K562 (cell line): ENCODE measurements around the gene CERS2. TPM values are rescaled to one million over a fixed set of nuclear protein-coding genes. Genes with fewer than 3 reads are reported as not detected.

Experiments
- ATAC-seq: fragments of 200-7000 bp; cut with Tn5 transposase; 3 replicates; pipeline ENCODE4 v1.9.1; 2020; ENCODE audit warnings: moderate library complexity
- BruUV-seq: library from RNA; stranded (reverse); fragments of 400-500 nt; replicated peaks from 2 replicates; lab custom pipeline; 2021; lab: Mats Ljungman, UMichigan
- CTCF ChIA-PET: fragments of 300-600 bp; formaldehyde crosslinking; extraction: SDS; loops from one replicate; lab custom pipeline; 2021; ENCODE audit warnings: low intra/inter-chr PET ratio; lab: Yijun Ruan, JAX
- POLR2A ChIA-PET: fragments of 300-600, 350-650 bp; sonication (Branson Sonifier 250); formaldehyde crosslinking; extraction: SDS; loops from one replicate; lab custom pipeline; 2021; ENCODE audit warnings: antibody characterized with exemption, inconsistent platforms; lab: Yijun Ruan, JAX
- DNase-seq, 4 experiments: peaks; one replicate each; pipeline versions ENCODE4 v3.0.0 to v3.0.0-alpha.2; 2011 to 2018; ENCODE audit warnings: low spot score in 3 of 4, mixed read lengths in 3 of 4; ENCODE audit errors: extremely low read depth in 1 of 4
- FAIRE-seq: peaks from 2 replicates; lab custom pipeline; 2011; peaks lifted over from hg19 to GRCh38; lab: Jason Lieb, UNC
- H2AFZ ChIP-seq: 2 replicates; pipeline ENCODE4 v1.6.0; 2011; ENCODE audit warnings: low read depth, low read length, control low read depth, inconsistent platforms
- H3K27ac ChIP-seq: fragments of 200-600 bp; 3 replicates; pipeline ENCODE4 v1.8.0; 2011; ENCODE audit warnings: low read depth, mild to moderate bottlenecking, control low read depth, inconsistent platforms, low read length, moderate library complexity, mixed read lengths; ENCODE audit errors: extremely low read depth
- H3K27me3 ChIP-seq, 2 experiments: fragments of 300-600 bp in 1 of 2; 2 replicates in 1 of 2; 3 replicates in 1 of 2; pipeline versions ENCODE4 v1.6.0 to v1.8.0; 2011; ENCODE audit warnings: inconsistent platforms in 2 of 2, low read length in 2 of 2, mild to moderate bottlenecking in 1 of 2, mixed read lengths in 1 of 2, moderate library complexity in 1 of 2; ENCODE audit not compliant: control insufficient read depth in 2 of 2, insufficient read depth in 2 of 2
- H3K36me3 ChIP-seq: fragments of 300-600 bp; 3 replicates; pipeline ENCODE4 v1.8.0; 2011; ENCODE audit warnings: mild to moderate bottlenecking, low read length, inconsistent platforms; ENCODE audit not compliant: control insufficient read depth, insufficient read depth
- H3K4me1 ChIP-seq, 2 experiments: fragments of 200-600 bp in 1 of 2; replicated peaks in 1 of 2; 2 replicates in 1 of 2; 3 replicates in 1 of 2; pipeline versions ENCODE4 v1.5.1 to v1.8.0; 2011; ENCODE audit warnings: inconsistent platforms in 2 of 2, low read length in 2 of 2, mild to moderate bottlenecking in 1 of 2, mixed read lengths in 1 of 2, moderate library complexity in 1 of 2; ENCODE audit not compliant: control insufficient read depth in 2 of 2, insufficient read depth in 2 of 2
- H3K4me2 ChIP-seq: 2 replicates; pipeline ENCODE4 v1.6.1; 2011; ENCODE audit warnings: low read length, control low read depth, inconsistent platforms, mixed read lengths; ENCODE audit not compliant: insufficient read depth
- H3K4me3 ChIP-seq: fragments of 200-600 bp; sonication (generic), shearing (Covaris generic); 2 replicates; pipeline ENCODE4 v1.5.1; 2016; ENCODE audit warnings: control low read depth, inconsistent platforms
- H3K79me2 ChIP-seq: fragments of 200-600 bp; 3 replicates; pipeline ENCODE4 v1.8.0; 2011; ENCODE audit warnings: low read length, inconsistent platforms; ENCODE audit not compliant: control insufficient read depth, insufficient read depth
- H3K9ac ChIP-seq, 2 experiments: 2 replicates each; pipeline versions ENCODE4 v1.6.0 to v1.6.1; 2011; ENCODE audit warnings: low read depth in 2 of 2, low read length in 2 of 2, control low read depth in 1 of 2, inconsistent platforms in 1 of 2, mild to moderate bottlenecking in 1 of 2, mixed read lengths in 1 of 2; ENCODE audit not compliant: insufficient read depth in 1 of 2
- H3K9me1 ChIP-seq: one replicate; pipeline ENCODE4 v1.6.0; 2011; ENCODE audit warnings: inconsistent platforms, mild to moderate bottlenecking, low read length, moderate library complexity; ENCODE audit not compliant: control insufficient read depth, insufficient read depth
- H3K9me3 ChIP-seq: replicated peaks from 2 replicates; pipeline ENCODE4 v1.5.1; 2011; ENCODE audit warnings: low read depth, low read length, inconsistent platforms; ENCODE audit not compliant: control insufficient read depth, insufficient read depth
- H4K20me1 ChIP-seq: replicated peaks from 2 replicates; pipeline ENCODE4 v1.6.1; 2011; ENCODE audit warnings: low read length, inconsistent platforms, mixed read lengths; ENCODE audit not compliant: control insufficient read depth, insufficient read depth
- CCAR2 ChIP-seq: fragments of 200-400 bp; formaldehyde crosslinking; IDR thresholded peaks from 2 replicates; pipeline ENCODE4 v1.6.1; 2017; ENCODE audit warnings: mild to moderate bottlenecking, low read depth, low read length
- CTCFL ChIP-seq: IDR thresholded peaks from 2 replicates; pipeline ENCODE4 v1.6.1; 2011; ENCODE audit warnings: borderline replicate concordance, low read depth, mild to moderate bottlenecking, moderate library complexity, low read length; ENCODE audit not compliant: insufficient read depth, poor library complexity, severe bottlenecking
- POLR2A ChIP-seq: fragments of 450-650 bp; conservative IDR thresholded peaks from 2 replicates; pipeline ENCODE4 v1.6.1; 2016
- POLR2AphosphoS5 ChIP-seq: IDR thresholded peaks from 2 replicates; pipeline ENCODE4 v1.6.1; 2011; ENCODE audit warnings: mild to moderate bottlenecking, low read depth, low read length, moderate library complexity; ENCODE audit not compliant: control insufficient read depth, insufficient read depth
- TGIF2 ChIP-seq: sonication (generic); formaldehyde crosslinking; IDR thresholded peaks from 2 replicates; pipeline ENCODE4 v1.8.1; 2022; ENCODE audit warnings: mild to moderate bottlenecking, missing genetic modification reagents, moderate library complexity
- WGBS: fragments of 100-300 bp; shearing (Covaris generic); methylation state at CpG from one replicate; pipeline ENCODE4 v1.1.6; 2016; ENCODE audit warnings: low coverage, mixed read lengths; ENCODE audit not compliant: insufficient coverage; ENCODE audit errors: missing lambda C conversion rate; 5-methylcytosine and 5-hydroxymethylcytosine counted together
- in situ Hi-C: fragments of 300-500 bp; cut with MboI; formaldehyde crosslinking; loops from 4 replicates; pipeline ENCODE4 v1.15.0; 2018; ENCODE audit warnings: inconsistent platforms, mixed read lengths
- intact Hi-C: fragments of 100-400 bp; cut with micrococcal nuclease; formaldehyde crosslinking; loops from 2 replicates; pipeline ENCODE4 v1.14.2; 2022
- polyA plus RNA-seq, 8 experiments: library from polyadenylated mRNA; depleted of rRNA in 4 of 8; stranded (reverse) in 5 of 8; unstranded in 3 of 8; fragments of >200 nt; fragmentation: Nextera tagmentation in 2 of 8; fragmentation: Illumina TruSeq in 1 of 8; extraction: Ambion mirVana in 2 of 8; extraction: Trizol in 1 of 8; gene quantifications; 2 replicates each; pipeline versions ENCODE4 v1.2.1 to v1.2.3, GENCODE V29; 2011 to 2014; ENCODE audit warnings: inconsistent platforms in 1 of 8, missing spikeins in 1 of 8
- total RNA-seq, 7 experiments: library from RNA; depleted of rRNA in 6 of 7; stranded (reverse); fragments of >200 nt in 6 of 7; fragmentation: Illumina TruSeq in 2 of 7; extraction: Trizol in 2 of 7; gene quantifications; 2 replicates each; pipeline versions ENCODE4 v1.2.1 to v1.2.3, GENCODE V29; 2011 to 2021; ENCODE audit warnings: low replicate concordance in 1 of 7

CERS2 gene
- total and polyA plus RNA-seq, 9 of the 15 experiments (the other 6 are each of a cell fraction or from before 2014, with no cell fraction given) = 23.4 to 295 (median 132) TPM

GRCh38 chr1:150965605-150966004 lies 9.0 kb downstream of the CERS2 start:
- TF ChIP-seq TGIF2 (CRISPR knock-in tag) (no peak), POLR2AphosphoS5 (peak; percentile 12; the same call in 1 of the 2 replicates), POLR2A (0 out of 2 replicates have a peak, but pooled peaks have one; percentile 27), CTCFL (no peak), CCAR2 (no peak)
- ATAC-seq = no peak

More at GRCh38 chr1:150965605-150966004, 9.0 kb downstream of the CERS2 start:
- Histone ChIP-seq H3K36me3 (peaks cover 93% of the 10 kb centered on the region), H2AFZ (no peak overlapping the region), H3K9ac (no peak overlapping the region; a peak in 1 of 4 replicates), H3K4me3 (no peak overlapping the region), H3K79me2 (peaks cover 24% of the 10 kb centered on the region), H3K9me1 (no peaks in the 10 kb centered on the region), H3K4me2 (no peak overlapping the region), H3K27ac (no peak overlapping the region), H3K27me3 (no peaks in the 10 kb centered on the region), H3K4me1 (peaks cover 3 to 7% of the 10 kb centered on the region in 2 experiments; a peak in 4 of 5 replicates), H3K9me3 (no peaks in the 10 kb centered on the region), H4K20me1 (peaks cover 13% of the 10 kb centered on the region)
- in situ Hi-C loops (no loop called here), intact Hi-C loops (no loop called here)
- ChIA-PET POLR2A (interaction anchor here (1.1 to 7.5 kb wide), 4 partner anchors 9 to 22 kb away, joined by 3 to 64 read pairs (median 30); partner anchors contain the start of gene CERS2), CTCF (interaction anchor here (1.4 kb wide), 1 partner anchor 14 kb away, joined by 5 read pairs; no protein-coding TSS in a partner anchor)
- 80% methylated on average over 4 of the region's 4 CpGs for WGBS
- FAIRE-seq (no peak), DNase-seq (no peak)
- BruUV-seq = TSS peak; percentile 30
